ENCODE data around the gene ZNF35. TPM values are rescaled to one million over a fixed set of nuclear protein-coding genes. Genes with fewer than 3 reads are reported as not detected.
A peak's percentile ranks its signal among the peaks of the same experiment; 100 is the strongest.

ZNF35 gene
- total RNA-seq, 4 donors from 2014 or later = 8.2 to 28.3 (median 19.5) TPM

- Histone ChIP-seq H3K27me3 (no peaks in the 10 kb centered on the region), H3K27ac (no peak overlapping the region), H3K9me3 (peaks cover 0 to 6% of the 10 kb centered on the region in 2 donors), H3K4me3 (no peak overlapping the region), H3K36me3 (peaks cover 0 to 2% of the 10 kb centered on the region in 2 donors), H3K4me1 (no peaks in the 10 kb centered on the region)
- no peak for DNase-seq
- TF ChIP-seq CTCF (IDR thresholded peaks at IDR 0.05) (no peak), POLR2A (IDR thresholded peaks at IDR 0.05) (no peak)
- intact Hi-C loops (cut with DNase I; ENCODE audit: low total_unique reads) = no loop called here
These were observed 16.3 kb upstream of the ZNF35 start for GRCh38 chr3:44632193-44632592.

GRCh38 chr3:44642337-44642736 lies 6.2 kb upstream of the ZNF35 start:
- H3K27ac ChIP-seq = no peak overlapping the region
- H3K4me1 ChIP-seq = no peaks in the 10 kb centered on the region
- no peaks in the 10 kb centered on the region for H3K27me3 ChIP-seq
- H3K36me3 ChIP-seq = no peaks in the 10 kb centered on the region
- peaks cover 0 to 32% of the 10 kb centered on the region in 2 donors for H3K9me3 ChIP-seq
- no peak for TF ChIP-seq CTCF (IDR thresholded peaks at IDR 0.05)
- no peak for TF ChIP-seq POLR2A (IDR thresholded peaks at IDR 0.05)
- no peak overlapping the region for H3K4me3 ChIP-seq
- DNase-seq = no peak
- intact Hi-C loops (cut with DNase I; ENCODE audit: low total_unique reads) = no loop called here

- no peak for TF ChIP-seq POLR2A (IDR thresholded peaks at IDR 0.05)
- TF ChIP-seq CTCF (IDR thresholded peaks at IDR 0.05) = no peak
- intact Hi-C loops (cut with DNase I; ENCODE audit: low total_unique reads) = no loop called here
- H3K27me3 ChIP-seq = no peaks in the 10 kb centered on the region
- no peaks in the 10 kb centered on the region for H3K4me1 ChIP-seq
- no peak for DNase-seq
- no peak overlapping the region for H3K4me3 ChIP-seq
- H3K27ac ChIP-seq = no peak overlapping the region
- no peaks in the 10 kb centered on the region for H3K36me3 ChIP-seq
- H3K9me3 ChIP-seq = peaks cover 0 to 32% of the 10 kb centered on the region in 2 donors
These were observed 5.5 kb upstream of the ZNF35 start for GRCh38 chr3:44643024-44643423.

- intact Hi-C loops (cut with DNase I; ENCODE audit: low total_unique reads) = no loop called here
- DNase-seq = no peak
- H3K4me1 ChIP-seq = no peaks in the 10 kb centered on the region
These were observed 761 bp upstream of the ZNF35 start for GRCh38 chr3:44647771-44648170.

GRCh38 chr3:44649709-44650108 lies 1.2 kb downstream of the ZNF35 start:
- TF ChIP-seq CTCF (IDR thresholded peaks at IDR 0.05) = no peak
- H3K4me3 ChIP-seq = peak overlapping the region in 1 of 2 donors; percentile 65
- H3K9me3 ChIP-seq = no peaks in the 10 kb centered on the region
- H3K4me1 ChIP-seq = no peaks in the 10 kb centered on the region
- intact Hi-C loops (cut with DNase I; ENCODE audit: low total_unique reads) = no loop called here
- no peaks in the 10 kb centered on the region for H3K36me3 ChIP-seq
- DNase-seq = no peak
- no peaks in the 10 kb centered on the region for H3K27me3 ChIP-seq
- H3K27ac ChIP-seq = no peak overlapping the region

More at GRCh38 chr3:44647771-44648170, 761 bp upstream of the ZNF35 start:
- Histone ChIP-seq H3K4me3 (no peak overlapping the region), H3K9me3 (peaks cover 0 to 9% of the 10 kb centered on the region in 2 donors), H3K27ac (no peak overlapping the region), H3K36me3 (no peaks in the 10 kb centered on the region), H3K27me3 (no peaks in the 10 kb centered on the region)
- TF ChIP-seq CTCF (IDR thresholded peaks at IDR 0.05) = no peak
- no peak for TF ChIP-seq POLR2A (IDR thresholded peaks at IDR 0.05)
